Gastrocnemius medialis (tissue), 4 donors: ENCODE results near the gene PRIM2. TPM values are rescaled to one million over a fixed set of nuclear protein-coding genes. Genes with fewer than 3 reads are reported as not detected.
"Not testable (repeated sequence)": the region's sequence is repeated elsewhere in the genome, so short reads cannot be mapped to it uniquely, and the experiment has no call there.

ENCODE experiments used
- ATAC-seq, 2 donors: fragments of 150-250 bp; one replicate each; pipeline ENCODE4 v1.9.1; 2016
- DNase-seq, 2 donors: peaks; one replicate each; pipeline ENCODE4 v3.0.0-alpha.2; 2019
- H3K27ac ChIP-seq, 4 donors: fragments of 200-600 bp; sonication (generic); 1 replicate in 1 of 4; 2 replicates in 3 of 4; pipeline ENCODE4 v1.5.1; 2016 to 2018; ENCODE audit warnings: mild to moderate bottlenecking in 2 of 4, moderate library complexity in 1 of 4
- H3K27me3 ChIP-seq, 3 donors: fragments of 200-600 bp; sonication (generic) in 2 of 3; 1 replicate in 1 of 3; 2 replicates in 2 of 3; pipeline versions ENCODE4 v1.5.1 to v1.6.0; 2016 to 2019; ENCODE audit warnings: mild to moderate bottlenecking in 1 of 3, moderate library complexity in 1 of 3
- H3K36me3 ChIP-seq, 2 donors: fragments of 200-600 bp; sonication (generic) in 1 of 2; one replicate each; pipeline ENCODE4 v1.5.1; 2017 to 2018
- H3K4me1 ChIP-seq, 2 donors: fragments of 200-600 bp; sonication (generic) in 1 of 2; one replicate each; pipeline ENCODE4 v1.5.1; 2016 to 2017; ENCODE audit warnings: mild to moderate bottlenecking in 2 of 2
- H3K4me3 ChIP-seq, 4 donors: fragments of 200-600 bp; sonication (generic) in 3 of 4; 1 replicate in 1 of 4; 2 replicates in 3 of 4; pipeline ENCODE4 v1.5.1; 2016 to 2019; ENCODE audit warnings: mild to moderate bottlenecking in 2 of 4
- H3K9me3 ChIP-seq, 3 donors: fragments of 200-600 bp; sonication (generic) in 2 of 3; 1 replicate in 1 of 3; 2 replicates in 2 of 3; pipeline ENCODE4 v1.5.1; 2016 to 2019
- CTCF ChIP-seq, 5 experiments: fragments of 450-650 bp in 3 of 5; fragments of 200-600 bp in 2 of 5; sonication (generic) in 2 of 5; IDR thresholded peaks in 4 of 5; conservative IDR thresholded peaks in 1 of 5; 1 replicate in 4 of 5; 2 replicates in 1 of 5; pipeline ENCODE4 v1.5.1; 2016 to 2019; ENCODE audit warnings: antibody characterized with exemption in 5 of 5, mild to moderate bottlenecking in 3 of 5, moderate library complexity in 3 of 5
- POLR2A ChIP-seq, 2 donors: fragments of 450-650 bp; IDR thresholded peaks; one replicate each; pipeline ENCODE4 v1.6.1; 2017; ENCODE audit warnings: antibody characterized with exemption in 2 of 2, mild to moderate bottlenecking in 2 of 2, moderate library complexity in 2 of 2
- in situ Hi-C, 4 donors: fragments of 200-750 bp; cut with MboI; loops; one replicate each; pipeline versions ENCODE4 v1.15.0 to v1.8.0; 2017; ENCODE audit warnings: low sequenced_read_pairs in 4 of 4
- intact Hi-C: fragments of 100-400 bp; cut with DNase I; formaldehyde crosslinking; loops from one replicate; pipeline ENCODE4 v1.15.1; 2023; ENCODE audit warnings: low total_unique reads
- total RNA-seq, 4 donors: library from RNA; depleted of rRNA; stranded (reverse); fragments of >200 nt; gene quantifications; one replicate each; pipeline versions ENCODE4 v1.1.0 to v1.2.3, GENCODE V29; 2016

The PRIM2 gene
- total RNA-seq, 4 donors from 2014 or later, result 1.9 to 4.8 (median 3.8) TPM

GRCh38 chr6:57434944-57435343, 117.5 kb downstream of the PRIM2 start:
- ATAC-seq (no peak), DNase-seq (no peak)
- Histone ChIP-seq H3K4me1 (peaks cover 7 to 8% of the 10 kb centered on the region in 2 donors), H3K27ac (no peak overlapping the region), H3K27me3 (no peaks in the 10 kb centered on the region), H3K36me3 (no peaks in the 10 kb centered on the region), H3K9me3 (no peaks in the 10 kb centered on the region), H3K4me3 (no peak overlapping the region)
- no peak for TF ChIP-seq POLR2A (IDR thresholded peaks at IDR 0.05)
- no peak for TF ChIP-seq CTCF (IDR thresholded peaks at IDR 0.05 in 4 of 5, conservative IDR thresholded peaks at IDR 0.05 in 1 of 5)
- intact Hi-C loops, result no loop called here
- in situ Hi-C loops, result no loop called here

GRCh38 chr6:57435475-57436160, 118.2 kb downstream of the PRIM2 start:
- Histone ChIP-seq H3K4me1 (peaks cover 7 to 8% of the 10 kb centered on the region in 2 donors), H3K36me3 (no peaks in the 10 kb centered on the region), H3K9me3 (no peaks in the 10 kb centered on the region), H3K27me3 (no peaks in the 10 kb centered on the region), H3K27ac (no peak overlapping the region), H3K4me3 (no peak overlapping the region)
- DNase-seq (no peak), ATAC-seq (no peak)
- intact Hi-C loops, result no loop called here
- TF ChIP-seq CTCF (IDR thresholded peaks at IDR 0.05 in 4 of 5, conservative IDR thresholded peaks at IDR 0.05 in 1 of 5), result no peak
- no peak for TF ChIP-seq POLR2A (IDR thresholded peaks at IDR 0.05)
- in situ Hi-C loops, result no loop called here

GRCh38 chr6:57440735-57441134, 123.3 kb downstream of the PRIM2 start:
- H3K9me3 ChIP-seq, H3K36me3 ChIP-seq, H3K4me3 ChIP-seq, intact Hi-C loops, H3K27ac ChIP-seq, H3K4me1 ChIP-seq, H3K27me3 ChIP-seq, DNase-seq, ATAC-seq, in situ Hi-C loops: not testable (repeated sequence)

- H3K36me3 ChIP-seq, H3K4me1 ChIP-seq, H3K27me3 ChIP-seq, DNase-seq, H3K9me3 ChIP-seq, intact Hi-C loops, H3K4me3 ChIP-seq, in situ Hi-C loops, H3K27ac ChIP-seq, ATAC-seq: not testable (repeated sequence)
These were observed 124.7 kb downstream of the PRIM2 start for GRCh38 chr6:57442133-57442532.

- H3K4me1 ChIP-seq, H3K9me3 ChIP-seq, ATAC-seq, H3K27me3 ChIP-seq, in situ Hi-C loops, H3K4me3 ChIP-seq, H3K27ac ChIP-seq, DNase-seq, intact Hi-C loops, H3K36me3 ChIP-seq: not testable (repeated sequence)
These were observed 125.8 kb downstream of the PRIM2 start for GRCh38 chr6:57443181-57443580.

GRCh38 chr6:57444787-57445186, 127.4 kb downstream of the PRIM2 start:
- H3K36me3 ChIP-seq, H3K27ac ChIP-seq, ATAC-seq, H3K9me3 ChIP-seq, in situ Hi-C loops, H3K4me1 ChIP-seq, H3K27me3 ChIP-seq, intact Hi-C loops, DNase-seq, H3K4me3 ChIP-seq: not testable (repeated sequence)

- H3K4me1 ChIP-seq, DNase-seq, H3K9me3 ChIP-seq, H3K27me3 ChIP-seq, H3K27ac ChIP-seq, in situ Hi-C loops, ATAC-seq, H3K4me3 ChIP-seq, intact Hi-C loops, H3K36me3 ChIP-seq: not testable (repeated sequence)
These were observed 127.9 kb downstream of the PRIM2 start for GRCh38 chr6:57445379-57445778.

GRCh38 chr6:57445790-57446468, 128.5 kb downstream of the PRIM2 start:
- H3K4me3 ChIP-seq, DNase-seq, H3K27ac ChIP-seq, in situ Hi-C loops, ATAC-seq, H3K36me3 ChIP-seq, H3K9me3 ChIP-seq, H3K27me3 ChIP-seq, intact Hi-C loops, H3K4me1 ChIP-seq: not testable (repeated sequence)

- H3K27me3 ChIP-seq, ATAC-seq, H3K4me1 ChIP-seq, DNase-seq, in situ Hi-C loops, H3K36me3 ChIP-seq, H3K4me3 ChIP-seq, H3K9me3 ChIP-seq, intact Hi-C loops, H3K27ac ChIP-seq: not testable (repeated sequence)
These were observed 132.2 kb downstream of the PRIM2 start for GRCh38 chr6:57449496-57450066.

GRCh38 chr6:57459781-57460180, 142.4 kb downstream of the PRIM2 start:
- H3K9me3 ChIP-seq, H3K4me3 ChIP-seq, intact Hi-C loops, H3K36me3 ChIP-seq, H3K27ac ChIP-seq, ATAC-seq, in situ Hi-C loops, DNase-seq, H3K4me1 ChIP-seq, H3K27me3 ChIP-seq: not testable (repeated sequence)
